Effector memory CD4-positive, alpha-beta T cell (primary cell): ENCODE measurements around the gene UBN1.
"Not testable (repeated sequence)": the region's sequence is repeated elsewhere in the genome, so short reads cannot be mapped to it uniquely, and the experiment has no call there.

Source experiments
- DNase-seq, 3 donors: peaks; one replicate each; pipeline ENCODE4 v3.0.0-alpha.2; 2020
- H3K27ac ChIP-seq: 2 replicates; pipeline ENCODE4 v1.7.0; 2013; ENCODE audit warnings: mild to moderate bottlenecking, low read length, moderate library complexity; ENCODE audit not compliant: insufficient read depth, poor library complexity, severe bottlenecking
- H3K27me3 ChIP-seq: replicated peaks from 2 replicates; pipeline ENCODE4 v1.7.0; 2013; ENCODE audit warnings: mild to moderate bottlenecking, low read length; ENCODE audit not compliant: insufficient read depth, control insufficient read depth, poor library complexity, severe bottlenecking
- H3K36me3 ChIP-seq: 2 replicates; pipeline ENCODE4 v1.7.0; 2013; ENCODE audit warnings: mild to moderate bottlenecking, low read length, moderate library complexity; ENCODE audit not compliant: control insufficient read depth, insufficient read depth
- H3K4me1 ChIP-seq: 2 replicates; pipeline ENCODE4 v1.7.0; 2013; ENCODE audit warnings: low read length, mild to moderate bottlenecking; ENCODE audit not compliant: control insufficient read depth, insufficient read depth, poor library complexity, severe bottlenecking
- H3K4me3 ChIP-seq: 2 replicates; pipeline ENCODE4 v1.7.0; 2013; ENCODE audit warnings: low read length, low read depth, mild to moderate bottlenecking; ENCODE audit not compliant: insufficient read depth, poor library complexity, severe bottlenecking
- H3K9me3 ChIP-seq: 2 replicates; pipeline ENCODE4 v1.7.0; 2013; ENCODE audit warnings: mild to moderate bottlenecking, low read length, moderate library complexity; ENCODE audit not compliant: control insufficient read depth

UBN1 gene

GRCh38 chr16:4892361-4893102 is 45.3 kb downstream of the UBN1 start:
- Histone ChIP-seq H3K36me3 (no peaks in the 10 kb centered on the region), H3K9me3 (no peaks in the 10 kb centered on the region), H3K27me3 (no peaks in the 10 kb centered on the region), H3K27ac (no peak overlapping the region), H3K4me3 (no peak overlapping the region), H3K4me1 (no peaks in the 10 kb centered on the region)
- no peak for DNase-seq

- H3K4me1 ChIP-seq = no peaks in the 10 kb centered on the region
- DNase-seq = no peak
- H3K4me3 ChIP-seq = no peak overlapping the region
- no peaks in the 10 kb centered on the region for H3K27me3 ChIP-seq
- H3K27ac ChIP-seq = no peak overlapping the region
- H3K9me3 ChIP-seq = no peaks in the 10 kb centered on the region
- no peaks in the 10 kb centered on the region for H3K36me3 ChIP-seq
These were observed 46.0 kb downstream of the UBN1 start for GRCh38 chr16:4893103-4893862.

- DNase-seq = no peak
- Histone ChIP-seq H3K4me1 (no peaks in the 10 kb centered on the region), H3K27me3 (no peaks in the 10 kb centered on the region), H3K36me3 (no peaks in the 10 kb centered on the region), H3K9me3 (no peaks in the 10 kb centered on the region), H3K4me3 (no peak overlapping the region), H3K27ac (no peak overlapping the region)
These were observed 47.2 kb downstream of the UBN1 start for GRCh38 chr16:4894276-4895150.

DNA sequence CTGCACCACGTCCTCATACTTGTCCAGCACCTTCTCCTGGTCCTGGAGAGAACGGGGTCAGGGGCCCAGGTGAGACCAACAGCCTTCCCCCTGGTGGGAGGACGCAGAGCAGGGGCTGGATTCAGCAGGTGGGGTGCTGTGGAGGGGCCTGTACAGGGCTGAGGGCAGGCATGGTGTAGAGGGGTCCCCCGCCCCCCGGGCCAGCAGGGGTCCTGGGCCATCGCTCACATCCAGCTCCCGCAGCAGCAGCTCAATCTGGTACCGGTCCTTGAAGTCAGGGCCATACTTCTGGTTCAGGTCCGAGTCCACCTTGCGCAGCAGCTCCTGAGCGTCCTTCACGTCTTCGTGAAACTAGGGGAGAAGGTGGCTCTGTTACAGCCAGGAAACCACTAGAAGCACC is 48.1 kb downstream of the UBN1 start:
- Histone ChIP-seq H3K4me1 (no peaks in the 10 kb centered on the region), H3K27me3 (no peaks in the 10 kb centered on the region), H3K27ac (no peak overlapping the region), H3K4me3 (no peak overlapping the region), H3K9me3 (no peaks in the 10 kb centered on the region), H3K36me3 (no peaks in the 10 kb centered on the region)
- no peak for DNase-seq

- not testable (repeated sequence) for H3K4me3 ChIP-seq, H3K36me3 ChIP-seq, H3K4me1 ChIP-seq, H3K27ac ChIP-seq, H3K27me3 ChIP-seq, H3K9me3 ChIP-seq, DNase-seq
These were observed 49.5 kb downstream of the UBN1 start for GRCh38 chr16:4896761-4897160.

DNA sequence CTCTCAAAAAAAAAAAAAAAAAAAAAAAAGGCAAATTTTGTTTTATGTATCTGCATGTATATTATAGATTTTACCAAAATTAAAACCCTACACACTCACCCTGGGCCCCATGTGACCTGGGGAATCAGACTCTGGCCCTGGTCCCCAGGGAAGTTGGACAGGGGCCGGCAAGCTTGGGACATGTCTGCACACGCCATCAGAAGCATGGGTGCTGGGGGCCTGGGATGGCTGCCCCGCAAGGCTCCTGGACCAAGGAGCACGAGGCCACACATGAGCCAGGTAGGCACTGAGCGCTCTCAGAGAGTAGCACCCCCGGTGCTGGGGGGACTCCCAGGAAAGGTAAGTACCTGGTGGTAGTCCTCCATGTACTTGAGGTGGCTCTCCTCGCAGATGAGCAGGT is 50.0 kb downstream of the UBN1 start:
- Histone ChIP-seq H3K27ac (no peak overlapping the region), H3K9me3 (no peaks in the 10 kb centered on the region), H3K27me3 (no peaks in the 10 kb centered on the region), H3K4me1 (no peaks in the 10 kb centered on the region), H3K4me3 (no peak overlapping the region), H3K36me3 (no peaks in the 10 kb centered on the region)
- DNase-seq = no peak

DNA sequence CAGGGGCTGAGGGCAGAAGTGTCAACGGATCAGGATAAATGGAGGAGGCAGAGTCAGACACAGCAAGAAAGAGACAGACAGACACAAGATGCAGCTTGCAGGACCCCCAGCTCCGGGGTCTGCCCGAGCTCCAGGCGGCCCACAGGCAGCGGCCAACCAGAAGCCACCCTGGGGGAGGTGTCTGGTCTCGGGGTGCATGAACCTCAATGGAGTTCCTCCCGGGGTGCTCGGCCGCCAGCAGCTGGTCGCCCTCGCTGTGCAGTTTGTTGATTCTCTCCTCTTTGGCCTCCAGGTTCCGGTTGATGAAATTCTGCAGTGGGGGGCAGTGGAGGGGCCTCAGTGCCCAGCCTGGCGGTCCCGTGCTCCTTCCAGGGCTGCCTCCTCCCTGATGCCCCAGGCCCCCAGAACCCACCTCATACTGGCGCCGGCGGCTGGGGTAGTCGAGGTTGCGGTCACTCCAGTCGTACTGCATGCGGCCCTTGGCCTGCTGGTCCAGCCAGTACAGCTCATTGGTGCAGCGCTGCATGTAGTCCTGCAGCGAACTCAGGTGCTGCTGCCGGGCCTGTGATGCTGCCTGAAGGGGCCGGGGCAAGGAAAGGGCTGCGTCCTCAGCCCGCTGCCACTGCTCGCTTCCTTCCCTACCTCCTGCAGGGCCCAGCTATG is 51.7 kb downstream of the UBN1 start:
- no peak for DNase-seq
- H3K27ac ChIP-seq = no peak overlapping the region
- H3K27me3 ChIP-seq = no peaks in the 10 kb centered on the region
- no peak overlapping the region for H3K4me3 ChIP-seq
- no peaks in the 10 kb centered on the region for H3K4me1 ChIP-seq
- no peaks in the 10 kb centered on the region for H3K36me3 ChIP-seq
- H3K9me3 ChIP-seq = no peaks in the 10 kb centered on the region

DNA sequence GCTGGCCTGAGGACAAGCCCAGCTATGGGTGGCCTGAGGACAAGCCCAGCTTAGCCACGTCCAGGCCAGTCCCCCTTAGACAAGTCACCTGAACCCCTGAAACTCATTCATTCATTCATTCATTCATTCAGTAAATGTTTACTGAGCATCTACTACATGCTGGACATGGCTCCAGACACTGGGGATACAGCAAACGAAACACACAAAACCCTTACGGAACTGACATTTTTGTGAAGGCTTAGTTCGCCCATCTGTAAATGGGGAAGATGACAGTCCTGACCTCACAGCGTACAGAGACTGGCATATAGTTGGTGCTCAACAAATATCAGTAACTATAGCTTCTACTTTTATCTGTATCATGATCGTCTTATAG is 52.2 kb downstream of the UBN1 start:
- no peak overlapping the region for H3K27ac ChIP-seq
- no peaks in the 10 kb centered on the region for H3K9me3 ChIP-seq
- no peaks in the 10 kb centered on the region for H3K36me3 ChIP-seq
- H3K27me3 ChIP-seq = no peaks in the 10 kb centered on the region
- no peaks in the 10 kb centered on the region for H3K4me1 ChIP-seq
- no peak overlapping the region for H3K4me3 ChIP-seq
- DNase-seq = no peak

GRCh38 chr16:4900036-4900435 is 52.8 kb downstream of the UBN1 start:
- H3K27me3 ChIP-seq = no peaks in the 10 kb centered on the region
- H3K4me3 ChIP-seq = no peak overlapping the region
- H3K9me3 ChIP-seq = no peaks in the 10 kb centered on the region
- no peak overlapping the region for H3K27ac ChIP-seq
- H3K4me1 ChIP-seq = no peaks in the 10 kb centered on the region
- H3K36me3 ChIP-seq = no peaks in the 10 kb centered on the region
- DNase-seq = no peak
